ENCODE data around the gene AGAP3. TPM values are rescaled to one million over a fixed set of nuclear protein-coding genes. Genes with fewer than 3 reads are reported as not detected.

The AGAP3 gene
- total RNA-seq, 2 donors from 2014 or later, result 80.3 to 112 TPM

DNA sequence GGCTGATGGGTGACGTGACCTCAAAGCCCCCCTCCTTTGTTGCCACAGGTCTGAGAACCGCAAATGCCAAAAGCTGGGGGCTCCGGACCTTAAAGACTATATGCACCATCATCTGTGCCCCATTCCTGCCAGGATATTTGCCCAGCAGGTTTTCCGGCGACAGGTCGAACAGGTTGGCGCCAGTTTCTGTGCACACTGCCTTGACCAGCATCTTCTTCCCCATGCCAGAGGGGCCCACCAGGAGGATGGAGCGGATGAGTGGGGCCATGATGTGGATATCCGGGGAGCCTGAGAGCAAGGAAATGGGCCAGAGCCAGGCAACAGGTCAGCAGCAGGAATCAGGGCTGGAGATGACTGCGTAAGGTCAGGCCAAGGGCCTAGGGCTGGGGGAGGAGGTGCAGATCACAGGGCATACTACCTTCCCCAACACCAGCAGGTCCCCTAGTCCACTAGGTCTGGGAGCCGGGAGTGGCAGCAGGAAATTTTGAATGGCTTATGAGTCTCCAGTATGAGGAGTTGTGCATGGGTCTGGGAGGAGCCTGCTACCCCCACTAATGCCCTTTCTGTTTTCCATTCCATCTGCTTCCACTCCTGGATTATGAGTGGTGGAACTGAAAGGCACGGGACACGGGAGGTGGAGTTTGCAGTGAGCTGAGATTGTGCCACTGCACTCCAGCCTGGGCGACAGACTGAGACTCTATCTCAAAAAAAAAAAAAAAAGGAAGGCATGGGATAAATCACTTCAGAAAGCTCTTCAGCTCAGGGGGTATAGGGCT lies 107.1 kb downstream of the AGAP3 start:
- TF ChIP-seq, protein P1, sequence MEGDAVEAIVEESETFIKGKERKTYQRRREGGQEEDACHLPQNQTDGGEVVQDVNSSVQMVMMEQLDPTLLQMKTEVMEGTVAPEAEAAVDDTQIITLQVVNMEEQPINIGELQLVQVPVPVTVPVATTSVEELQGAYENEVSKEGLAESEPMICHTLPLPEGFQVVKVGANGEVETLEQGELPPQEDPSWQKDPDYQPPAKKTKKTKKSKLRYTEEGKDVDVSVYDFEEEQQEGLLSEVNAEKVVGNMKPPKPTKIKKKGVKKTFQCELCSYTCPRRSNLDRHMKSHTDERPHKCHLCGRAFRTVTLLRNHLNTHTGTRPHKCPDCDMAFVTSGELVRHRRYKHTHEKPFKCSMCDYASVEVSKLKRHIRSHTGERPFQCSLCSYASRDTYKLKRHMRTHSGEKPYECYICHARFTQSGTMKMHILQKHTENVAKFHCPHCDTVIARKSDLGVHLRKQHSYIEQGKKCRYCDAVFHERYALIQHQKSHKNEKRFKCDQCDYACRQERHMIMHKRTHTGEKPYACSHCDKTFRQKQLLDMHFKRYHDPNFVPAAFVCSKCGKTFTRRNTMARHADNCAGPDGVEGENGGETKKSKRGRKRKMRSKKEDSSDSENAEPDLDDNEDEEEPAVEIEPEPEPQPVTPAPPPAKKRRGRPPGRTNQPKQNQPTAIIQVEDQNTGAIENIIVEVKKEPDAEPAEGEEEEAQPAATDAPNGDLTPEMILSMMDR (IDR thresholded peaks at IDR 0.05), result no peak
- no peak for TF ChIP-seq POLR2AphosphoS5 (IDR thresholded peaks at IDR 0.05)
- TF ChIP-seq POLR2A (IDR thresholded peaks at IDR 0.05), result no peak
- Histone ChIP-seq H3K4me3 (no peak overlapping the region), H3K4me1 (replicated peaks) (no peaks in the 10 kb centered on the region), H3K27me3 (replicated peaks; ENCODE audit: insufficient read depth) (no peaks in the 10 kb centered on the region), H3K9me3 (no peaks in the 10 kb centered on the region), H3K27ac (no peak overlapping the region), H3K36me3 (no peaks in the 10 kb centered on the region)
- 89% methylated on average over 14 of the region's 14 CpGs for WGBS
- no peak for DNase-seq (ENCODE audit: low spot score)
- intact Hi-C loops (cut with DNase I), result no loop called here

Other genes with a start within 250 kb of the AGAP3 start
- 1 to 10 TPM; 2.1 to 3.1 TPM for gene AOC1, start 234.0 kb upstream of the AGAP3 start, total RNA-seq
- 100 to 1,000 TPM in 1 of 2 donors, 10 to 100 TPM in 1; 10.1 to 184 TPM for gene KCNH2, start 108.2 kb upstream of the AGAP3 start, total RNA-seq
- gene NOS3, start 95.5 kb upstream of the AGAP3 start, total RNA-seq, result 10 to 100 TPM in 1 of 2 donors, 1 to 10 TPM in 1; 6.1 to 10.4 TPM
- gene ATG9B, start 62.0 kb upstream of the AGAP3 start, total RNA-seq, result 1 to 10 TPM in 1 of 2 donors, under 1 TPM in 1; 0.18 to 7.1 TPM
- gene ABCB8, start 58.0 kb upstream of the AGAP3 start, total RNA-seq, result 10 to 100 TPM; 26.4 to 50.6 TPM
- 10 to 100 TPM in 1 of 2 donors, 1 to 10 TPM in 1; 1.7 to 11.0 TPM for gene ASIC3, start 37.9 kb upstream of the AGAP3 start, total RNA-seq
- gene CDK5, start 28.6 kb upstream of the AGAP3 start, total RNA-seq, result 10 to 100 TPM; 13.1 to 18.5 TPM
- 100 to 1,000 TPM in 1 of 2 donors, 10 to 100 TPM in 1; 77.1 to 141 TPM for gene SLC4A2, start 26.9 kb upstream of the AGAP3 start, total RNA-seq
- gene FASTK, start 5.7 kb upstream of the AGAP3 start, total RNA-seq, result 100 to 1,000 TPM; 107 to 122 TPM
- 10 to 100 TPM; 79.8 to 99.4 TPM for gene TMUB1, start 3.0 kb upstream of the AGAP3 start, total RNA-seq
- gene GBX1, start 81.2 kb downstream of the AGAP3 start, total RNA-seq, result not detected
- gene ASB10, start 100.8 kb downstream of the AGAP3 start, total RNA-seq, result not detected
- gene H2BK1, start 124.0 kb downstream of the AGAP3 start, total RNA-seq, result 1 to 10 TPM in 1 of 2 donors, not detected in 1; 3.0 TPM
- gene ABCF2, start 140.7 kb downstream of the AGAP3 start, total RNA-seq, result 10 to 100 TPM; 23.3 to 33.3 TPM
- gene CHPF2, start 146.0 kb downstream of the AGAP3 start, total RNA-seq, result 10 to 100 TPM; 40.2 to 72.9 TPM
- gene SMARCD3, start 162.2 kb downstream of the AGAP3 start, total RNA-seq, result 100 to 1,000 TPM in 1 of 2 donors, 10 to 100 TPM in 1; 35.6 to 108 TPM

Measured in prostate gland (tissue), 2 donors.